HCT116 (cell line): ENCODE measurements around the gene FRMD8. TPM values are rescaled to one million over a fixed set of nuclear protein-coding genes. Genes with fewer than 3 reads are reported as not detected.

Experiments
- ATAC-seq: fragments of 200-7000 bp; cut with Tn5 transposase; 2 replicates; pipeline ENCODE4 v1.9.1; 2020; ENCODE audit warnings: mild to moderate bottlenecking, moderate library complexity
- BruUV-seq: library from RNA; stranded (reverse); fragments of 400-500 nt; replicated peaks from 2 replicates; lab custom pipeline; 2021; lab: Mats Ljungman, UMichigan
- CTCF ChIA-PET: fragments of 300-600 bp; sonication (Branson Sonifier 250); formaldehyde crosslinking; loops from one replicate; lab custom pipeline; 2021; ENCODE audit warnings: antibody characterized with exemption; lab: Charles Lee
- POLR2A ChIA-PET: fragments of 300-600, 350-600 bp; sonication (Branson Sonifier 250); formaldehyde crosslinking; loops from one replicate; lab custom pipeline; 2021; ENCODE audit warnings: antibody characterized with exemption; lab: Charles Lee
- RAD21 ChIA-PET, 2 experiments: fragments of 300-600 bp; sonication (Branson Sonifier 250); formaldehyde crosslinking; loops; one replicate each; lab custom pipeline; 2023; ENCODE audit warnings: low total read pairs in 2 of 2; ENCODE audit not compliant: uncharacterized antibody in 2 of 2, unreplicated experiment in 2 of 2, low non-redundant PET in 1 of 2; lab: Charles Lee
- DNase-seq: peaks from one replicate; pipeline ENCODE4 v3.0.0-alpha.2; 2010; ENCODE audit warnings: low read depth, low spot score
- H2AFZ ChIP-seq: fragments of 200-600 bp; shearing (Covaris generic), sonication (generic); 2 replicates; pipeline ENCODE4 v1.6.1; 2017; ENCODE audit warnings: low read depth, mixed run types, mixed read lengths, antibody characterized with exemption, low read length; ENCODE audit not compliant: poor library complexity, severe bottlenecking
- H3K27ac ChIP-seq: 2 replicates; pipeline ENCODE4 v1.5.1; 2012; ENCODE audit warnings: low read depth, low read length
- H3K27me3 ChIP-seq: fragments of 200-600 bp; sonication (generic); 2 replicates; pipeline ENCODE4 v1.6.1; 2016; ENCODE audit warnings: mixed run types, low read length, mixed read lengths; ENCODE audit not compliant: insufficient read depth
- H3K36me3 ChIP-seq, 2 experiments: fragments of 200-500 bp in 1 of 2; fragments of 200-600 bp in 1 of 2; sonication (Bioruptor generic) in 1 of 2; sonication (generic) in 1 of 2; 2 replicates each; pipeline versions ENCODE4 v1.5.1 to v1.6.1; 2014 to 2016; ENCODE audit warnings: low read length in 2 of 2, inconsistent platforms in 1 of 2, mixed read lengths in 1 of 2, mixed run types in 1 of 2; ENCODE audit not compliant: insufficient read depth in 2 of 2, control insufficient read depth in 1 of 2
- H3K4me1 ChIP-seq, 2 experiments: fragments of 200-600 bp in 1 of 2; sonication (generic) in 1 of 2; 2 replicates each; pipeline versions ENCODE4 v1.5.1 to v1.6.1; 2012 to 2017; ENCODE audit warnings: low read length in 2 of 2, inconsistent platforms in 1 of 2, mild to moderate bottlenecking in 1 of 2, mixed read lengths in 1 of 2, mixed run types in 1 of 2, moderate library complexity in 1 of 2; ENCODE audit not compliant: insufficient read depth in 2 of 2, control insufficient read depth in 1 of 2
- H3K4me2 ChIP-seq: fragments of 200-600 bp; sonication (generic); 2 replicates; pipeline ENCODE4 v1.6.1; 2017; ENCODE audit warnings: mixed run types, low read length, mixed read lengths
- H3K4me3 ChIP-seq, 2 experiments: fragments of 200-600 bp in 1 of 2; sonication (generic) in 1 of 2; replicated peaks in 1 of 2; 2 replicates each; pipeline ENCODE4 v1.5.1; 2011 to 2016; ENCODE audit warnings: low read length in 2 of 2, control low read depth in 1 of 2, low read depth in 1 of 2, mild to moderate bottlenecking in 1 of 2, mixed read lengths in 1 of 2, mixed run types in 1 of 2
- H3K79me2 ChIP-seq: fragments of 200-600 bp; sonication (generic); 2 replicates; pipeline ENCODE4 v1.6.1; 2017; ENCODE audit warnings: mild to moderate bottlenecking, mixed run types, low read length, moderate library complexity, mixed read lengths; ENCODE audit not compliant: insufficient read depth
- H3K9ac ChIP-seq: fragments of 200-600 bp; sonication (generic); 2 replicates; pipeline ENCODE4 v1.6.1; 2016; ENCODE audit warnings: low read length, mixed read lengths
- H3K9me2 ChIP-seq: fragments of 200-600 bp; sonication (generic), shearing (Covaris generic); 2 replicates; pipeline ENCODE4 v1.6.1; 2017; ENCODE audit warnings: mixed run types, mild to moderate bottlenecking, moderate library complexity; ENCODE audit not compliant: insufficient read depth
- H3K9me3 ChIP-seq, 2 experiments: fragments of 200-500 bp in 1 of 2; fragments of 200-600 bp in 1 of 2; sonication (Bioruptor generic) in 1 of 2; sonication (generic) in 1 of 2; 2 replicates each; pipeline ENCODE4 v1.6.1; 2014 to 2017; ENCODE audit warnings: low read length in 2 of 2, mixed read lengths in 2 of 2, inconsistent platforms in 1 of 2, low read depth in 1 of 2, mild to moderate bottlenecking in 1 of 2, mixed run types in 1 of 2, moderate library complexity in 1 of 2; ENCODE audit not compliant: control insufficient read depth in 1 of 2, insufficient read depth in 1 of 2
- H4K20me1 ChIP-seq: fragments of 200-600 bp; sonication (generic), shearing (Covaris generic); 2 replicates; pipeline ENCODE4 v1.6.1; 2017; ENCODE audit warnings: mixed run types, mild to moderate bottlenecking, moderate library complexity; ENCODE audit not compliant: insufficient read depth
- ATF3 ChIP-seq: IDR thresholded peaks from 2 replicates; pipeline ENCODE4 v1.6.1; 2012
- CEBPB ChIP-seq: IDR thresholded peaks from 2 replicates; pipeline ENCODE4 v1.6.1; 2012; ENCODE audit warnings: low read depth
- FOSL1 ChIP-seq: IDR thresholded peaks from 2 replicates; pipeline ENCODE4 v1.6.1; 2012; ENCODE audit warnings: low read depth
- RAD21 ChIP-seq: IDR thresholded peaks from 2 replicates; pipeline ENCODE4 v1.6.1; 2012; ENCODE audit warnings: low read depth, mild to moderate bottlenecking
- SIN3A ChIP-seq: IDR thresholded peaks from 2 replicates; pipeline ENCODE4 v1.6.1; 2012; ENCODE audit warnings: low read depth
- SP1 ChIP-seq: IDR thresholded peaks from 2 replicates; pipeline ENCODE4 v1.6.1; 2012; ENCODE audit warnings: low read depth
- SRF ChIP-seq: IDR thresholded peaks from 2 replicates; pipeline ENCODE4 v1.6.1; 2012; ENCODE audit warnings: low read depth
- ZBTB33 ChIP-seq: IDR thresholded peaks from 2 replicates; pipeline ENCODE4 v1.6.1; 2011; ENCODE audit warnings: mild to moderate bottlenecking, low read length, moderate library complexity; ENCODE audit not compliant: insufficient replicate concordance; ENCODE audit errors: extremely low read depth
- ZFX ChIP-seq: fragments of 450-650 bp; IDR thresholded peaks from 2 replicates; pipeline ENCODE4 v1.6.1; 2017
- intact Hi-C: fragments of 100-400 bp; cut with micrococcal nuclease; formaldehyde crosslinking; loops from 2 replicates; pipeline ENCODE4 v1.10.0; 2022
- total RNA-seq: library from RNA; stranded (reverse); gene quantifications from one replicate; pipeline ENCODE4 v1.2.1, GENCODE V29; 2021; ENCODE audit not compliant: unreplicated experiment
- TF ChIP-seq, protein P1 (sequence below), 3 experiments: fragments of 200-600 bp in 1 of 3; sonication (generic) in 1 of 3; IDR thresholded peaks in 2 of 3; conservative IDR thresholded peaks in 1 of 3; 2 replicates each; pipeline ENCODE4 v1.5.1; 2012 to 2017; ENCODE audit warnings: low read depth in 2 of 3, low read length in 2 of 3, antibody characterized with exemption in 1 of 3, borderline replicate concordance in 1 of 3, control low read depth in 1 of 3, mild to moderate bottlenecking in 1 of 3, mixed read lengths in 1 of 3, mixed run types in 1 of 3, moderate library complexity in 1 of 3; ENCODE audit not compliant: insufficient read depth in 1 of 3

The FRMD8 gene
- total RNA-seq, 1 experiment from 2014 or later: 35.8 TPM

DNA sequence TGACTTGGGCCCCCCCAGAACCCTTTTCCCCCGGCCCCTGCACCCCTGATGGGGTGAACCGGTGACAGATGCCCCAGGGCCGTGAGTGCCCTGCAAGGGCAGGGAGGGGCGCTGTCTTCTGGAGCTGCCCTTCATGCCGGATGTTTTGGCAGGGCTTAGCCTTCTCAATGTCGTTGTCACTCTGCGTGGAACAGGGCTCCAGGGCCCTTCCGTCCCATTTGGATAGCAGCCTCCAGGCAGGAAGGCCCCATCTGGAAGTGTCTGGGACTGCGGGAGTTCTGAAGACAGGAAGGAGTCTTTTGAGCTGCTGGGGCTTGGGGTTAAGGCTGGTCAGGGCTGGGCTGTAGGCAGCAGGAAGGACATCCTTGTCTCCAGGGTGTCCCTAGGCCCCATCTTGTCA, 4.6 kb downstream of the FRMD8 start:
- ChIA-PET POLR2A (interaction anchor here (0.7 to 1.3 kb wide), 4 partner anchors 8 to 247 kb away, joined by 3 to 4 read pairs (median 3); partner anchors contain the start of gene SLC25A45), RAD21 (no interaction called here), CTCF (interaction anchor here (1.1 kb wide), 2 partner anchors 25 to 78 kb away, joined by 3 read pairs; no protein-coding TSS in a partner anchor)
- Histone ChIP-seq H3K4me3 (no peak overlapping the region), H2AFZ (no peak overlapping the region), H3K79me2 (peaks cover 27% of the 10 kb centered on the region; the same call in 1 of the 2 replicates), H3K4me1 (peaks cover 3 to 28% of the 10 kb centered on the region in 2 experiments), H4K20me1 (no peaks in the 10 kb centered on the region), H3K9me3 (no peaks in the 10 kb centered on the region), H3K4me2 (0 out of 2 replicates have a peak overlapping the region, but pooled peaks have one; percentile 12), H3K27me3 (no peaks in the 10 kb centered on the region), H3K9me2 (no peaks in the 10 kb centered on the region), H3K36me3 (peaks cover 0 to 18% of the 10 kb centered on the region in 2 experiments; a peak in 3 of 4 replicates), H3K9ac (no peak overlapping the region), H3K27ac (peak overlapping the region; percentile 46; the same call in 1 of the 2 replicates)
- peak; percentile 39 for ATAC-seq
- no peak for DNase-seq
- intact Hi-C loops: no loop called here
- TF ChIP-seq ZFX (no peak), SP1 (no peak), ATF3 (no peak), FOSL1 (no peak), SRF (no peak), CEBPB (no peak), RAD21 (no peak), SIN3A (no peak), ZBTB33 (no peak)
- TF ChIP-seq, protein P1, sequence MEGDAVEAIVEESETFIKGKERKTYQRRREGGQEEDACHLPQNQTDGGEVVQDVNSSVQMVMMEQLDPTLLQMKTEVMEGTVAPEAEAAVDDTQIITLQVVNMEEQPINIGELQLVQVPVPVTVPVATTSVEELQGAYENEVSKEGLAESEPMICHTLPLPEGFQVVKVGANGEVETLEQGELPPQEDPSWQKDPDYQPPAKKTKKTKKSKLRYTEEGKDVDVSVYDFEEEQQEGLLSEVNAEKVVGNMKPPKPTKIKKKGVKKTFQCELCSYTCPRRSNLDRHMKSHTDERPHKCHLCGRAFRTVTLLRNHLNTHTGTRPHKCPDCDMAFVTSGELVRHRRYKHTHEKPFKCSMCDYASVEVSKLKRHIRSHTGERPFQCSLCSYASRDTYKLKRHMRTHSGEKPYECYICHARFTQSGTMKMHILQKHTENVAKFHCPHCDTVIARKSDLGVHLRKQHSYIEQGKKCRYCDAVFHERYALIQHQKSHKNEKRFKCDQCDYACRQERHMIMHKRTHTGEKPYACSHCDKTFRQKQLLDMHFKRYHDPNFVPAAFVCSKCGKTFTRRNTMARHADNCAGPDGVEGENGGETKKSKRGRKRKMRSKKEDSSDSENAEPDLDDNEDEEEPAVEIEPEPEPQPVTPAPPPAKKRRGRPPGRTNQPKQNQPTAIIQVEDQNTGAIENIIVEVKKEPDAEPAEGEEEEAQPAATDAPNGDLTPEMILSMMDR (IDR thresholded peaks at IDR 0.05 in 2 of 3, conservative IDR thresholded peaks at IDR 0.05 in 1 of 3; ENCODE audit: borderline replicate concordance in 1 of 3, insufficient read depth in 1 of 3, low read depth in 2 of 3, low read length in 2 of 3): no peak
- BruUV-seq: no TSS peak
